ENCODE data around the gene LRRC74B.

GRCh38 chr22:21082248-21082647, 36.5 kb downstream of the LRRC74B start:
- no peak for TF ChIP-seq CHD4 (IDR thresholded peaks at IDR 0.05; ENCODE audit: borderline replicate concordance)
- no peak for TF ChIP-seq POLR2A (IDR thresholded peaks at IDR 0.05; ENCODE audit: low read length)
- no peak for TF ChIP-seq EP300 (IDR thresholded peaks at IDR 0.05)
- TF ChIP-seq, protein P1, sequence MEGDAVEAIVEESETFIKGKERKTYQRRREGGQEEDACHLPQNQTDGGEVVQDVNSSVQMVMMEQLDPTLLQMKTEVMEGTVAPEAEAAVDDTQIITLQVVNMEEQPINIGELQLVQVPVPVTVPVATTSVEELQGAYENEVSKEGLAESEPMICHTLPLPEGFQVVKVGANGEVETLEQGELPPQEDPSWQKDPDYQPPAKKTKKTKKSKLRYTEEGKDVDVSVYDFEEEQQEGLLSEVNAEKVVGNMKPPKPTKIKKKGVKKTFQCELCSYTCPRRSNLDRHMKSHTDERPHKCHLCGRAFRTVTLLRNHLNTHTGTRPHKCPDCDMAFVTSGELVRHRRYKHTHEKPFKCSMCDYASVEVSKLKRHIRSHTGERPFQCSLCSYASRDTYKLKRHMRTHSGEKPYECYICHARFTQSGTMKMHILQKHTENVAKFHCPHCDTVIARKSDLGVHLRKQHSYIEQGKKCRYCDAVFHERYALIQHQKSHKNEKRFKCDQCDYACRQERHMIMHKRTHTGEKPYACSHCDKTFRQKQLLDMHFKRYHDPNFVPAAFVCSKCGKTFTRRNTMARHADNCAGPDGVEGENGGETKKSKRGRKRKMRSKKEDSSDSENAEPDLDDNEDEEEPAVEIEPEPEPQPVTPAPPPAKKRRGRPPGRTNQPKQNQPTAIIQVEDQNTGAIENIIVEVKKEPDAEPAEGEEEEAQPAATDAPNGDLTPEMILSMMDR (IDR thresholded peaks at IDR 0.05): no peak
- TF ChIP-seq EHMT2 (IDR thresholded peaks at IDR 0.05; ENCODE audit: low read depth): no peak
- no peak for TF ChIP-seq RAD21 (conservative IDR thresholded peaks at IDR 0.05 in 1 of 2, IDR thresholded peaks at IDR 0.05 in 1 of 2)
- no peak for TF ChIP-seq NPAS2 (CRISPR knock-in tag; IDR thresholded peaks at IDR 0.05; ENCODE audit: borderline replicate concordance)
- TF ChIP-seq FOSL2 (IDR thresholded peaks at IDR 0.05): no peak
- no peak for TF ChIP-seq FOSL2 (CRISPR knock-in tag; IDR thresholded peaks at IDR 0.05)
